IMR-90 (cell line): ENCODE results near the gene FAM78A. TPM values are rescaled to one million over a fixed set of nuclear protein-coding genes. Genes with fewer than 3 reads are reported as not detected.

Source experiments
- ATAC-seq: fragments of 200-7000 bp; cut with Tn5 transposase; 2 replicates; pipeline ENCODE4 v1.9.1; 2020; ENCODE audit warnings: low read depth, mild to moderate bottlenecking, moderate library complexity
- BruUV-seq: library from RNA; stranded (reverse); fragments of 400-500 nt; replicated peaks from 2 replicates; lab custom pipeline; 2021; lab: Mats Ljungman, UMichigan
- CTCF ChIA-PET: fragments of 300-600 bp; formaldehyde crosslinking; extraction: SDS; loops from one replicate; lab custom pipeline; 2021; ENCODE audit warnings: antibody characterized with exemption; lab: Yijun Ruan, JAX
- POLR2A ChIA-PET: fragments of 300-600 bp; sonication (Branson Sonifier 250); formaldehyde crosslinking; loops from one replicate; lab custom pipeline; 2022; ENCODE audit warnings: antibody characterized with exemption; ENCODE audit not compliant: unreplicated experiment; lab: Charles Lee
- DNase-seq: peaks from one replicate; pipeline ENCODE4 v3.0.0; 2013
- H2AFZ ChIP-seq: replicated peaks from 2 replicates; pipeline ENCODE3; 2013; ENCODE audit warnings: low read length, mild to moderate bottlenecking; ENCODE audit not compliant: poor library complexity
- H2AK5ac ChIP-seq: 2 replicates; pipeline ENCODE4 v1.6.1; 2013; ENCODE audit warnings: low read depth, low read length, inconsistent platforms
- H2AK9ac ChIP-seq: replicated peaks from 2 replicates; pipeline ENCODE3; 2013; ENCODE audit warnings: mild to moderate bottlenecking, low read depth, low read length, moderate library complexity; ENCODE audit not compliant: poor library complexity
- H2BK120ac ChIP-seq: 2 replicates; pipeline ENCODE4 v1.6.1; 2013; ENCODE audit warnings: low read depth, low read length, inconsistent platforms
- H2BK15ac ChIP-seq: 3 replicates; pipeline ENCODE4 v1.6.1; 2013; ENCODE audit warnings: low read depth, low read length, inconsistent platforms
- H2BK20ac ChIP-seq: 2 replicates; pipeline ENCODE4 v1.6.1; 2013; ENCODE audit warnings: low read depth, mild to moderate bottlenecking, inconsistent platforms, low read length, moderate library complexity
- H2BK5ac ChIP-seq: 2 replicates; pipeline ENCODE4 v1.6.1; 2013; ENCODE audit warnings: mild to moderate bottlenecking, low read depth, low read length, inconsistent platforms; ENCODE audit not compliant: poor library complexity, severe bottlenecking
- H3K14ac ChIP-seq: replicated peaks from 2 replicates; pipeline ENCODE4 v1.6.1; 2013; ENCODE audit warnings: low read depth, low read length, inconsistent platforms
- H3K18ac ChIP-seq: 2 replicates; pipeline ENCODE4 v1.6.1; 2013; ENCODE audit warnings: low read depth, low read length, control low read depth
- H3K23ac ChIP-seq: 2 replicates; pipeline ENCODE4 v1.6.1; 2013; ENCODE audit warnings: low read depth, low read length, inconsistent platforms
- H3K27ac ChIP-seq: 2 replicates; pipeline ENCODE4 v1.5.1; 2013; ENCODE audit warnings: mild to moderate bottlenecking, control low read depth, low read length; ENCODE audit not compliant: insufficient read depth
- H3K27me3 ChIP-seq: 2 replicates; pipeline ENCODE4 v1.6.1; 2013; ENCODE audit warnings: low read length; ENCODE audit not compliant: control insufficient read depth, insufficient read depth
- H3K36me3 ChIP-seq: 2 replicates; pipeline ENCODE4 v1.6.1; 2013; ENCODE audit warnings: low read length, mixed read lengths; ENCODE audit not compliant: control insufficient read depth, insufficient read depth
- H3K4ac ChIP-seq: 2 replicates; pipeline ENCODE4 v1.6.1; 2013; ENCODE audit warnings: low read depth, low read length, inconsistent platforms
- H3K4me1 ChIP-seq: 2 replicates; pipeline ENCODE4 v1.6.1; 2013; ENCODE audit warnings: low read length, mixed read lengths; ENCODE audit not compliant: control insufficient read depth, insufficient read depth
- H3K4me2 ChIP-seq: 2 replicates; pipeline ENCODE4 v1.6.1; 2013; ENCODE audit warnings: low read depth, mild to moderate bottlenecking, control low read depth, low read length, moderate library complexity
- H3K4me3 ChIP-seq: 2 replicates; pipeline ENCODE4 v1.5.1; 2013; ENCODE audit warnings: low read depth, mild to moderate bottlenecking, control low read depth, low read length, moderate library complexity; ENCODE audit not compliant: insufficient read depth
- H3K56ac ChIP-seq: 2 replicates; pipeline ENCODE4 v1.6.1; 2013; ENCODE audit warnings: low read length, inconsistent platforms; ENCODE audit not compliant: insufficient read depth; ENCODE audit errors: extremely low read depth
- H3K79me1 ChIP-seq, 2 experiments: 2 replicates each; pipeline ENCODE4 v1.6.1; 2013; ENCODE audit warnings: low read length in 2 of 2, inconsistent platforms in 1 of 2, low read depth in 1 of 2
- H3K9ac ChIP-seq: 2 replicates; pipeline ENCODE4 v1.6.1; 2013; ENCODE audit warnings: low read depth, low read length, control low read depth
- H3K9me1 ChIP-seq: 2 replicates; pipeline ENCODE4 v1.6.1; 2013; ENCODE audit warnings: low read length, inconsistent platforms; ENCODE audit not compliant: insufficient read depth
- H3K9me3 ChIP-seq: 2 replicates; pipeline ENCODE4 v1.6.1; 2013; ENCODE audit warnings: low read length; ENCODE audit not compliant: control insufficient read depth, insufficient read depth
- H4K20me1 ChIP-seq: 2 replicates; pipeline ENCODE4 v1.6.1; 2013; ENCODE audit warnings: low read length, inconsistent platforms; ENCODE audit not compliant: insufficient read depth
- H4K5ac ChIP-seq: 2 replicates; pipeline ENCODE4 v1.6.1; 2013; ENCODE audit warnings: mild to moderate bottlenecking, low read depth, low read length, control low read depth
- H4K8ac ChIP-seq, 2 experiments: 2 replicates each; pipeline ENCODE4 v1.6.1; 2013; ENCODE audit warnings: low read depth in 2 of 2, low read length in 2 of 2, control low read depth in 1 of 2, inconsistent platforms in 1 of 2
- H4K91ac ChIP-seq: 2 replicates; pipeline ENCODE4 v1.6.1; 2013; ENCODE audit warnings: low read depth, low read length, inconsistent platforms; ENCODE audit not compliant: insufficient read depth
- CEBPB ChIP-seq: IDR thresholded peaks from 2 replicates; pipeline ENCODE4 v1.6.1; 2012; ENCODE audit warnings: low read depth, low read length, improper control_type of control experiment
- CHD1 ChIP-seq: IDR thresholded peaks from 2 replicates; pipeline ENCODE4 v1.6.1; 2012; ENCODE audit warnings: low read depth, low read length, improper control_type of control experiment
- CTCF ChIP-seq: conservative IDR thresholded peaks from 2 replicates; pipeline ENCODE4 v1.5.1; 2012; ENCODE audit warnings: mild to moderate bottlenecking, low read depth, low read length, improper control_type of control experiment
- ELK1 ChIP-seq: fragments of 150-350 bp; IDR thresholded peaks from 2 replicates; pipeline ENCODE4 v1.6.1; 2016; ENCODE audit warnings: low read depth, mild to moderate bottlenecking, low read length, moderate library complexity, borderline replicate concordance
- FOS ChIP-seq: fragments of 150-350 bp; IDR thresholded peaks from 2 replicates; pipeline ENCODE4 v1.6.1; 2016; ENCODE audit warnings: low read depth, low read length
- MXI1 ChIP-seq: IDR thresholded peaks from 2 replicates; pipeline ENCODE4 v1.6.1; 2012; ENCODE audit warnings: low read depth, mild to moderate bottlenecking, low read length, moderate library complexity, borderline replicate concordance
- RAD21 ChIP-seq: IDR thresholded peaks from 2 replicates; pipeline ENCODE4 v1.6.1; 2012; ENCODE audit warnings: low read length, improper control_type of control experiment
- RCOR1 ChIP-seq: IDR thresholded peaks from 2 replicates; pipeline ENCODE4 v1.6.1; 2012; ENCODE audit warnings: mild to moderate bottlenecking, low read length, improper control_type of control experiment; ENCODE audit not compliant: insufficient replicate concordance
- RFX5 ChIP-seq: IDR thresholded peaks from 2 replicates; pipeline ENCODE4 v1.8.0; 2012; ENCODE audit warnings: low read depth, mild to moderate bottlenecking, low read length, moderate library complexity
- SMC3 ChIP-seq: fragments of 150-350 bp; IDR thresholded peaks from 2 replicates; pipeline ENCODE4 v1.6.1; 2016; ENCODE audit warnings: low read depth, mild to moderate bottlenecking, antibody characterized with exemption, low read length, moderate library complexity
- USF2 ChIP-seq: fragments of 150-350 bp; IDR thresholded peaks from 2 replicates; pipeline ENCODE4 v1.6.1; 2017; ENCODE audit warnings: mild to moderate bottlenecking, antibody characterized with exemption, low read length, low read depth
- WGBS, 2 experiments: methylation state at CpG; one replicate each; pipeline versions ENCODE4 v1.1.5 to v1.1.7; 2013; ENCODE audit warnings: missing lambda C conversion rate in 2 of 2; ENCODE audit not compliant: insufficient read length in 1 of 2; ENCODE audit errors: extremely low coverage in 2 of 2; 5-methylcytosine and 5-hydroxymethylcytosine counted together
- dilution Hi-C: fragments of 300-500 bp; cut with HindIII; formaldehyde crosslinking; loops from one replicate; pipeline ENCODE4 v1.14.3; 2018; ENCODE audit warnings: low sequenced_read_pairs; ENCODE audit not compliant: unreplicated experiment
- in situ Hi-C: fragments of 300-500 bp; cut with MboI; formaldehyde crosslinking; loops from 3 replicates; pipeline ENCODE4 v1.14.3; 2019; ENCODE audit warnings: low sequenced_read_pairs, inconsistent platforms, mixed read lengths
- intact Hi-C: fragments of 100-400 bp; cut with micrococcal nuclease; formaldehyde crosslinking; loops from 2 replicates; pipeline ENCODE4 v1.10.0; 2022
- polyA plus RNA-seq, 3 experiments: library from polyadenylated mRNA; depleted of rRNA; stranded (reverse); fragments of >200 nt; gene quantifications; 2 replicates each; pipeline ENCODE4 v1.2.3, GENCODE V29; 2012; ENCODE audit warnings: low replicate concordance in 1 of 3
- total RNA-seq: library from RNA; depleted of rRNA; stranded (reverse); fragments of >200 nt; gene quantifications from 2 replicates; pipeline ENCODE4 v1.2.3, GENCODE V29; 2012

Gene FAM78A
- total and polyA plus RNA-seq, 2 of the 4 experiments (the other 2 are of a cell fraction) = 0.18 to 0.27 TPM

GRCh38 chr9:131222460-131222859, 53.9 kb downstream of the FAM78A start:
- Histone ChIP-seq H2AFZ (no peak overlapping the region), H2BK15ac (no peak overlapping the region), H3K36me3 (peaks cover 7% of the 10 kb centered on the region), H3K4me2 (no peak overlapping the region), H2BK120ac (no peak overlapping the region), H2AK9ac (no peak overlapping the region), H3K4ac (no peak overlapping the region), H3K14ac (no peak overlapping the region), H4K5ac (no peak overlapping the region), H3K79me1 (no peaks in the 10 kb centered on the region), H3K18ac (no peak overlapping the region), H3K27me3 (no peaks in the 10 kb centered on the region), H2AK5ac (no peak overlapping the region), H3K9me3 (no peaks in the 10 kb centered on the region), H3K27ac (no peak overlapping the region), H2BK5ac (no peak overlapping the region), H3K4me1 (peaks cover 2% of the 10 kb centered on the region), H3K4me3 (no peak overlapping the region), H3K56ac (no peak overlapping the region), H4K8ac (no peak overlapping the region), H3K9me1 (peaks cover 12% of the 10 kb centered on the region), H4K91ac (no peak overlapping the region; the same call in 1 of the 2 replicates), H2BK20ac (no peak overlapping the region), H4K20me1 (no peaks in the 10 kb centered on the region), H3K23ac (no peak overlapping the region), H3K9ac (no peak overlapping the region)
- BruUV-seq = no TSS peak
- TF ChIP-seq RFX5 = no peak
- no peak for TF ChIP-seq USF2
- TF ChIP-seq RCOR1 = no peak
- TF ChIP-seq CTCF = no peak
- TF ChIP-seq ELK1 = no peak
- TF ChIP-seq CHD1 = no peak
- no peak for TF ChIP-seq MXI1
- no peak for TF ChIP-seq RAD21
- TF ChIP-seq FOS = no peak
- TF ChIP-seq CEBPB = no peak
- no peak for TF ChIP-seq SMC3
- dilution Hi-C loops = no loop called here
- in situ Hi-C loops = no loop called here
- ATAC-seq (no peak), DNase-seq (no peak)
- intact Hi-C loops = no loop called here
- ChIA-PET POLR2A (interaction anchor here (0.6 kb wide), 1 partner anchor 20 kb away, joined by 5 read pairs; no protein-coding TSS in a partner anchor), CTCF (interaction anchor here (0.6 kb wide), 1 partner anchor 10 kb away, joined by 3 read pairs; no protein-coding TSS in a partner anchor)
- 100% methylated on average over 3 of the region's 6 CpGs; no CpG with 5 or more reads in 1 of the 2 experiments for WGBS, 2 experiments
